ENCODE results near the gene DDOST. TPM values are rescaled to one million over a fixed set of nuclear protein-coding genes. Genes with fewer than 3 reads are reported as not detected.

Gene DDOST
- total RNA-seq, 1 experiment from 2014 or later, result 238 TPM

DNA sequence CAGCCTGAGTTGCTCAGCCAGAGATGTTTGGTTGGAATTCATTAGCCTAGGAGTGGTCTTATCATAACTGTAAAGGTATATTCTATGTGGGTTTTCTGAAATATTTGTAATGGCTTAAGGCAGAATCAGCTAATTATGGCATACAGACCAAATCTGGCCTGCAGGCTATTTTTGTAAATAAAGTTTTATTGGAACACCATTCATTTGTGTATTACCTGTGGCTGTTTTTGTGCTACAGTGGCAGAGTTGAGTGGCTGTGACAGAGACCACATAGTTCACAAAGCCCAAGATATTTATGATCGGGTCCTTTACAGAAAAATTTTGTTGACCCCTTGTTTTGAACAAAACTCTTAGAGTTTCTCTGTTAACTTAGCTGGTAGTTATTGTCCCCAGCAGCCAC lies 7.4 kb upstream of the DDOST start:
- no peak for DNase-seq (ENCODE audit: low spot score)
- Histone ChIP-seq H3K27me3 (replicated peaks; ENCODE audit: insufficient read depth, low read depth, low read length, poor library complexity) (no peaks in the 10 kb centered on the region), H3K9me3 (ENCODE audit: low read depth, low read length, poor library complexity, severe bottlenecking) (no peaks in the 10 kb centered on the region), H3K27ac (ENCODE audit: low read depth, low read length, poor library complexity, severe bottlenecking) (no peak overlapping the region), H3K4me1 (ENCODE audit: insufficient read depth, low read length, poor library complexity, severe bottlenecking) (no peaks in the 10 kb centered on the region), H3K36me3 (ENCODE audit: insufficient read depth, low read length, poor library complexity, severe bottlenecking) (no peaks in the 10 kb centered on the region), H3K4me3 (ENCODE audit: low read depth, low read length, poor library complexity, severe bottlenecking) (no peak overlapping the region)
- intact Hi-C loops (cut with micrococcal nuclease; ENCODE audit: unreplicated experiment), result no loop called here
- TF ChIP-seq, protein P1, sequence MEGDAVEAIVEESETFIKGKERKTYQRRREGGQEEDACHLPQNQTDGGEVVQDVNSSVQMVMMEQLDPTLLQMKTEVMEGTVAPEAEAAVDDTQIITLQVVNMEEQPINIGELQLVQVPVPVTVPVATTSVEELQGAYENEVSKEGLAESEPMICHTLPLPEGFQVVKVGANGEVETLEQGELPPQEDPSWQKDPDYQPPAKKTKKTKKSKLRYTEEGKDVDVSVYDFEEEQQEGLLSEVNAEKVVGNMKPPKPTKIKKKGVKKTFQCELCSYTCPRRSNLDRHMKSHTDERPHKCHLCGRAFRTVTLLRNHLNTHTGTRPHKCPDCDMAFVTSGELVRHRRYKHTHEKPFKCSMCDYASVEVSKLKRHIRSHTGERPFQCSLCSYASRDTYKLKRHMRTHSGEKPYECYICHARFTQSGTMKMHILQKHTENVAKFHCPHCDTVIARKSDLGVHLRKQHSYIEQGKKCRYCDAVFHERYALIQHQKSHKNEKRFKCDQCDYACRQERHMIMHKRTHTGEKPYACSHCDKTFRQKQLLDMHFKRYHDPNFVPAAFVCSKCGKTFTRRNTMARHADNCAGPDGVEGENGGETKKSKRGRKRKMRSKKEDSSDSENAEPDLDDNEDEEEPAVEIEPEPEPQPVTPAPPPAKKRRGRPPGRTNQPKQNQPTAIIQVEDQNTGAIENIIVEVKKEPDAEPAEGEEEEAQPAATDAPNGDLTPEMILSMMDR (conservative IDR thresholded peaks at IDR 0.05; ENCODE audit: low read depth, low read length), result no peak
- no peak for TF ChIP-seq EZH2 (IDR thresholded peaks at IDR 0.05; ENCODE audit: borderline replicate concordance, low read depth, low read length, poor library complexity, severe bottlenecking)
- CTCF ChIA-PET, result no interaction called here
- BruUV-seq (replicated peaks), result no TSS peak
- POLR2A ChIA-PET (ENCODE audit: low non-redundant PET), result no interaction called here

DNA sequence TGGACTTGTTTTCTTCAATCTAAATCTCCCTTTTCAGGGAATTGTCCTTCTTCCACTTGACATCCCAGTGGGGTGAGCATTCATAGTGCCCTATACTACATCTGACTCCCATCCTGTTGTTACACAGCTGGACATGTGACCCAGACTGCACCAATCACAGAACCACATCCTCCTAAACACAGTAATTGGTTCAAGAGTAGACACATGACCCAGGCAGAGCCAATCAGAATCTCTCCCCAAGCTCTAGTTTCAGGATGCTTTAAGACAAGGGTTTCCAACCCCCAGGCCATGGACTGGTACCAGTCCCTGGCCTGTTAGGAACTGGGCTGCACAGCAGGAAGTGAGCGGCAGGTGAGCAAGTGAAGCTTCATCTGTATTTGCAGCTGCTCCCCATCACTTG lies 5.6 kb upstream of the DDOST start:
- BruUV-seq (replicated peaks), result no TSS peak
- Histone ChIP-seq H3K27me3 (replicated peaks; ENCODE audit: insufficient read depth, low read depth, low read length, poor library complexity) (no peaks in the 10 kb centered on the region), H3K4me1 (ENCODE audit: insufficient read depth, low read length, poor library complexity, severe bottlenecking) (no peaks in the 10 kb centered on the region), H3K27ac (ENCODE audit: low read depth, low read length, poor library complexity, severe bottlenecking) (no peak overlapping the region), H3K36me3 (ENCODE audit: insufficient read depth, low read length, poor library complexity, severe bottlenecking) (no peaks in the 10 kb centered on the region), H3K4me3 (ENCODE audit: low read depth, low read length, poor library complexity, severe bottlenecking) (no peak overlapping the region), H3K9me3 (ENCODE audit: low read depth, low read length, poor library complexity, severe bottlenecking) (no peaks in the 10 kb centered on the region)
- POLR2A ChIA-PET (ENCODE audit: low non-redundant PET), result no interaction called here
- peak; percentile 37 for DNase-seq (ENCODE audit: low spot score)
- CTCF ChIA-PET, result no interaction called here
- TF ChIP-seq, protein P1 (conservative IDR thresholded peaks at IDR 0.05; ENCODE audit: low read depth, low read length), result no peak
- TF ChIP-seq EZH2 (IDR thresholded peaks at IDR 0.05; ENCODE audit: borderline replicate concordance, low read depth, low read length, poor library complexity, severe bottlenecking), result no peak
- intact Hi-C loops (cut with micrococcal nuclease; ENCODE audit: unreplicated experiment), result no loop called here

DNA sequence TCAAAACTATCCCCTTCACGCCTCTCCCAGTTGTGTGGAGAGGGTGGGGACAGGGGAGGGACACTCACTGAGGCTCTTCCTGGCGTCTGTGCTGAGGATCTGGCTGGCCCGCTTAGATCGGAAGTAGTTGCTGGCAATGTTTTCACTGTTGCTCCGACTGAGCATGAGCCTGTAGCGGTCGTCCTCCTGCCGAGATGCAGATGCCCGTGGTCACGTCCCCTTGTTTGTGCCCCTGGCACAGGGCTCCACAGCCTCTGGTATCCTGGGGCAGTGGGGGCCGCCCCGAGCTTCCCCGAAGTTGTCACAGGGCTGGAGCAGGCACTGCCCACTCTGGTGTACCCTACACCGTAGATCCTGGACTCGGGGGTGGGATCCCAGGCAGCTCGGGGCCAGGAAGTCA lies 5.0 kb upstream of the DDOST start:
- Histone ChIP-seq H3K9me3 (ENCODE audit: low read depth, low read length, poor library complexity, severe bottlenecking) (no peaks in the 10 kb centered on the region), H3K4me1 (ENCODE audit: insufficient read depth, low read length, poor library complexity, severe bottlenecking) (no peaks in the 10 kb centered on the region), H3K36me3 (ENCODE audit: insufficient read depth, low read length, poor library complexity, severe bottlenecking) (no peaks in the 10 kb centered on the region), H3K27ac (ENCODE audit: low read depth, low read length, poor library complexity, severe bottlenecking) (no peak overlapping the region), H3K4me3 (ENCODE audit: low read depth, low read length, poor library complexity, severe bottlenecking) (no peak overlapping the region), H3K27me3 (replicated peaks; ENCODE audit: insufficient read depth, low read depth, low read length, poor library complexity) (no peaks in the 10 kb centered on the region)
- no peak for DNase-seq (ENCODE audit: low spot score)
- BruUV-seq (replicated peaks), result no TSS peak
- intact Hi-C loops (cut with micrococcal nuclease; ENCODE audit: unreplicated experiment), result no loop called here
- POLR2A ChIA-PET (ENCODE audit: low non-redundant PET), result no interaction called here
- CTCF ChIA-PET, result no interaction called here
- TF ChIP-seq EZH2 (IDR thresholded peaks at IDR 0.05; ENCODE audit: borderline replicate concordance, low read depth, low read length, poor library complexity, severe bottlenecking), result no peak
- TF ChIP-seq, protein P1 (conservative IDR thresholded peaks at IDR 0.05; ENCODE audit: low read depth, low read length), result no peak
